T-helper 2 cell treated with Interferon-gamma antibody and Interleukin-4, amounts not matched to agents 5 μg/mL and 100 μg/mL, for 36 hours (primary cell): Measurements from ENCODE around the gene IDH2.
A peak's percentile ranks its signal among the peaks of the same experiment; 100 is the strongest.

ENCODE experiments used
- DNase-seq: peaks from one replicate; pipeline ENCODE4 v3.0.0; 2021; ENCODE audit warnings: low spot score
- H3K27ac Mint-ChIP-seq: one replicate; pipeline ENCODE4 v1.8.0; 2021; ENCODE audit warnings: mild to moderate bottlenecking, mixed read lengths
- H3K27me3 Mint-ChIP-seq: one replicate; pipeline ENCODE4 v1.8.0; 2021; ENCODE audit warnings: low read depth, mixed read lengths
- H3K36me3 Mint-ChIP-seq: one replicate; pipeline ENCODE4 v1.8.0; 2021; ENCODE audit warnings: low read depth, mixed read lengths
- H3K4me1 Mint-ChIP-seq: one replicate; pipeline ENCODE4 v1.8.0; 2021; ENCODE audit warnings: low read depth, mixed read lengths
- H3K4me3 Mint-ChIP-seq: one replicate; pipeline ENCODE4 v1.8.0; 2022; ENCODE audit warnings: mild to moderate bottlenecking, moderate library complexity, mixed read lengths
- H3K9me3 Mint-ChIP-seq: one replicate; pipeline ENCODE4 v1.8.0; 2021; ENCODE audit warnings: mixed read lengths

IDH2 gene

DNA sequence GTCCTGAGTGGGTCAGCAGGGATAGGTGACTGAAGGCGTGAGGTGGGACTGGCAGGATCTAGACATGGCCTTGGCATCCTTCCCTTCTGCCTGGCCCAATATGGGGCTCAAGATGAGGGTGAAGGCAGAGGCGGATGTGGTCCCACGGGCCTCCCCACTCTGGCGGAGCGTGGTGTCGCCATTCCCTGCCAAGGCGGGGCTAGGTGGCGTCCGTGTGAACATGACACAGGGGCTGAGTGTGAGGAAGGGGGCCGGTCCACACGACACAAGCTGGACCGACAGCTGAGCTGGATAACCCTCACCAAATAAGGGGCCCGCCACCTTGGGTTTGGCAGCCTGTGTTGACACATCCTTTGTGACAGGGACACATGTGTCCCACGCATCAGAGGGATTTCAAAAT, 58.1 kb downstream of the IDH2 start:
- H3K27ac Mint-ChIP-seq: no peak overlapping the region
- DNase-seq: no peak
- no peak overlapping the region for H3K4me3 Mint-ChIP-seq
- H3K36me3 Mint-ChIP-seq: no peaks in the 10 kb centered on the region
- no peaks in the 10 kb centered on the region for H3K9me3 Mint-ChIP-seq
- H3K4me1 Mint-ChIP-seq: peaks cover 9% of the 10 kb centered on the region
- no peaks in the 10 kb centered on the region for H3K27me3 Mint-ChIP-seq

DNA sequence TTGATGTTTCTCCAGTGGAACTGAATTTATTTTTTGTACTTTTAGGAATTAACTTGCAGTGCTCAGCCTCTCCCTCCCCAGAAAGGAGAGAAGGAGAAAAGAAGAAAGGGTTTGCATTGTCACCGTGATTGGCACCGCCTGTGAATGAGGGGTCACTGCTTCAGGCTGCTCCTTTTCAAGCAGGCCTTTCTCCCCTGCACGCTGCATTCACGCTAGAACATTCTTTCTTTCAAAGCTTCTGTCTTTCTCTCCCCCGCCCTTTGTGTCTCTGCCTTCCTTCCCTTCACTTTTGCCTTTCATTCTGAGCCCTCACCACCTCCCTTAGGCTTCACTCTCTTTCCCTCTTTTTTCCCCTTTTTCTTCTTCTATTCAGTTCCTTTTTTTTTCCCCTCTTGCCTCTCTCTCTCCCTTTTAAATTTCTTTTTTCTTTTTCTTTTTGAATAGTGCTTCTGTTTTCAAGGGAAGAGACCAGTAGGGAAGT, 58.7 kb downstream of the IDH2 start:
- Mint-ChIP-seq H3K27me3 (no peaks in the 10 kb centered on the region), H3K4me1 (peaks cover 10% of the 10 kb centered on the region), H3K9me3 (no peaks in the 10 kb centered on the region)

DNA sequence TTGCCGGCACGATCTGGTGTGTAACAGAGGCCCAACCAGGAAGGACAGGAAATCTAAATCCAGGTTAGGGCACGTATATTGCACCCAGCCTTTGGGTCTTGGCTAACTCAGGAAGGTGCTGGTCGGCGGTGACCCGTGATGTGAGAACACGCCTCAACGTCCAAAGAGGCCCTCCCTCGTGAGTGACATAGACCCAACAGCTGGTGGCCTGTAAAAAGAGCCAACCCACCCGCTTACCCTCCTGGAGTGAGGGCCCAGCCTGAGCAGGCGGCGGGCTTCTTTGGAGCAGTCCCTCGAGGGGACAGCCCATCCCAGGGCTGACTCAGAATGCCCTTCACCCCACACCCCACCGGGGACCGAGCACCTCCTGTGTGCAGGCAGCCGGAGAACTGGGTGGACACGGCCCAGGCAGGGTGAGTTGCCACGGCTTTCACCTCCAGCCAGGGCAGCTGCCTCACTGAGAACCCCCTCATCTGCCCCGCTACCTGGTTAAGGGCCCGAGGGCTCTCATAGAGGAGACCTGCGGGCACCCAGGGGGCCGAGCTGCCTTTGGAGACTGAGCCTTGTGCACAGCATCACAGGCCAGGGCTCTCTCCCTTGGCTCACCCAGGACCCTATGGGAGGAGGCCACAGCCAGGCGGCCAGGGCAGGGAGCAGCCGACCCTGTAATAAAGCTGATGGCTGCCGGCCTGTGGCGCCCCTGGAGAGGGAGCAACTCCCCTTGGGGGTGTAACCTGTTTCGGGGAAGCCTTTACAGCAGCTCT, 59.3 kb downstream of the IDH2 start:
- H3K4me1 Mint-ChIP-seq: peaks cover 16% of the 10 kb centered on the region
- H3K4me3 Mint-ChIP-seq: no peak overlapping the region
- no peaks in the 10 kb centered on the region for H3K36me3 Mint-ChIP-seq
- H3K27me3 Mint-ChIP-seq: no peaks in the 10 kb centered on the region
- H3K27ac Mint-ChIP-seq: peak overlapping the region; percentile 18
- no peaks in the 10 kb centered on the region for H3K9me3 Mint-ChIP-seq
- DNase-seq: no peak

More for the DNA sequence above, 58.7 kb downstream of the IDH2 start:
- Mint-ChIP-seq H3K27ac (peak overlapping the region; percentile 71), H3K36me3 (no peaks in the 10 kb centered on the region), H3K4me3 (no peak overlapping the region)
- no peak for DNase-seq

DNA sequence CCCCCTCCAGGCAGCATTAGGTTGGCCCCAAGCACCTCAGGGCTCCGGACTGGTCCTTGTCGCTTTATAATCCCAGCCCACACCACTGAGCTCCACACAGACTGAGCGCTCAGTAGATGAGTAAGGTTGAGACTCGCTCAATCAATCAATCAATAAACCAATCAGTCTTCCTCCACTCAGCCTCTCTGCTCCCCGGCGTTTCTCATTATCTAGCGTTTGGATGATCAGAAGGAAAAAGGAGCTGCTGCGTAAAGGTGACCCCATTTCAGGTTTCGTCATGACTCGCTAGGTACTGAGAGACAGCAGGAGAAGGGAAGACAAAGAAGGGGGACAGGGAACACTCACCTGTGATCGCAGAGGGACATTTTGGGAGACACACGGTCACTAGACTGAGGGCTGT, 59.9 kb downstream of the IDH2 start:
- H3K27ac Mint-ChIP-seq: peak overlapping the region; percentile 18
- H3K9me3 Mint-ChIP-seq: no peaks in the 10 kb centered on the region
- peaks cover 3% of the 10 kb centered on the region for H3K36me3 Mint-ChIP-seq
- no peaks in the 10 kb centered on the region for H3K27me3 Mint-ChIP-seq
- no peak overlapping the region for H3K4me3 Mint-ChIP-seq
- DNase-seq: no peak
- H3K4me1 Mint-ChIP-seq: peaks cover 21% of the 10 kb centered on the region

DNA sequence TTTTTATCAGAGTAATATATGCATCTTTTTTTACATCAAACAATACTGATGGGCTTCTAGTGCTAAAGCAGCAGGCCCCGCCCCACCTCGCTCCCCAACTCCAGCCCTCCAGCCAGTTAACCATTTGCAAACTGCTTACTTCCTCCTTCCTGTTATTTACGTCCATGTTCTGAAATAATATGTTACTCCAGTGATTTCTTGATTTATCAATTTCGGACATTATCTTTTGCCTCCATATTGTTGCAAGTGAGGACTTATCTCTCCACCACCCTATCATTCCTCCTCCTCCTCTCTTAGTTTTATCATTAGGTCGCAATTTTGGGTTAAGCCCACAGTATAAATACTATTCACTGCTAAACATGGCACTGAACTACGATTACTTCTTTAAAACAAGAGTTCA, 61.6 kb downstream of the IDH2 start:
- no peak overlapping the region for H3K4me3 Mint-ChIP-seq
- H3K4me1 Mint-ChIP-seq: peaks cover 33% of the 10 kb centered on the region
- H3K27ac Mint-ChIP-seq: peak overlapping the region; percentile 24
- DNase-seq: no peak
- peaks cover 3% of the 10 kb centered on the region for H3K36me3 Mint-ChIP-seq
- no peaks in the 10 kb centered on the region for H3K27me3 Mint-ChIP-seq
- H3K9me3 Mint-ChIP-seq: no peaks in the 10 kb centered on the region

DNA sequence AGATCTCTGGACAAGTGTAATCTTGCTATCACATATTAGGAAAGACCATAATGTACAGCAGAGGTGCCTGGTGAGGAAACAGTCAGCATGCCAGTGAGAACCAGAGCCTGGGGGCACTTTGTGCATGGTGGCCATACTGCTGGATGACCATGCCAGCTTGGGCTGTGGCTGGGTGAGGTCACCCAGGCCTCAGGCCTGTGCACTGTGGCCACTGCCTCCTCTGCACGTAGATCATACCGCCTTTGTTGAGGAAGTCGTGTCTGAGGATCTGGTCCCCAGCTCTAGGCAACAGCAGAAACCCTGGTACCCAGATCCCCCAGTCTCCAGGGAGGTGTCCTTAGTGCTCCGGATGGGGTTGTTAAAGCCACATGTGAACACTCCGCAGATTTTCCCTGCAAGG, 62.3 kb downstream of the IDH2 start:
- peaks cover 38% of the 10 kb centered on the region for H3K4me1 Mint-ChIP-seq
- no peaks in the 10 kb centered on the region for H3K9me3 Mint-ChIP-seq
- DNase-seq: no peak
- no peak overlapping the region for H3K4me3 Mint-ChIP-seq
- no peak overlapping the region for H3K27ac Mint-ChIP-seq
- H3K27me3 Mint-ChIP-seq: no peaks in the 10 kb centered on the region
- peaks cover 3% of the 10 kb centered on the region for H3K36me3 Mint-ChIP-seq

DNA sequence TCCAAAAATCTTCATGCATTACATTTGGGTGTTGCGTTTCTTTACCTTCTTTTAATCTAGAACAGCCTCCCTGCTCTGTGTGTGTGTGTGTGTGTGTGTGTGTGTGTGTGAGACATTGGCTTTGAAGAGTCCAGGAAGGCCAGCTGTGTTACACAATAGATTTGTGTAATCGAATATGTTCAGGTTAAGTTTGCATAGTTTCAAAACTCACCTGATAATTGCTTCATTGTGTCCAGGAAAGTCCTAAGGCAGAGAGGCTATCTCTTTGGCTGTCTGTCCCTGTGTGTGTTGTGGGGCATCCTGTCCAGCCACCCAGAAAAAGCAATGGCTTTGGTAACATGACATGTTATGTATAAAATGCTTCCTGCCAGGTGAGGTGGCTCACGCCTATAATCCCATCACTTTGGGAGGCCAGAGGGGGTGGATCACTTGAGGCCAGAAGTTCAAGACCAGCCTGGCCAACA, 63.6 kb downstream of the IDH2 start:
- H3K27me3 Mint-ChIP-seq: no peaks in the 10 kb centered on the region
- peaks cover 5% of the 10 kb centered on the region for H3K36me3 Mint-ChIP-seq

DNA sequence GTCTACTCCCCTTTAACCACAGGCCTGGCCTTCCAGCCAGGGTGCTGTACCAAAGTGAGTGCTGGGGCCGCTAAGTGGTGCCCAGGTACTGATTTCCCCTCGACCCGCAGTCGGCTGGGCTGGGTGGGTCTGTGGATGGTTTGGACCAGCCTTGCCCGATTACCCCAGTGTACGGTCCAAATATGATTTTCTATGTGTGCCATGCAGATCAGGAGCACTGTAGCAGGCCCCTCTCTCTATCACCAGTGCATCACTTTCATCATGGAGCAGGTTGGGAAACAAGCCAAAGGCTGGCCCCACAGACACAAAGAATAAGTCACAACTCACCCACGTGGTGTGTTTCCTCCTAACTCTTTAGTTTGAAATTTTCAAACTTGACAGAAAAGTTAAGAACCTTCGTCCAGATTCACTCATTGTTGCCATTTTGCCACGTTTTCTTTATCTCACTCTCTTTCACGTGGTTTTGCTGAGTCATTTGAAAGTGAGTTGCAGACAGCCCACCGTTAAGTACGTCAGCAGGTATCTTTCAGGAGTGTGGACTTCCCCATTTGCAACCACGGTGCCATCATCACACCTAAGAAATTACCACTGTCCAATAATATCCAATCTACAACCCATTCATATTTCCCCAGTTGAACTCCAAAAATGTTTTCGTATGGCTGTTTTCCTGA, 64.2 kb downstream of the IDH2 start:
- H3K4me3 Mint-ChIP-seq: peak overlapping the region; percentile 0
- no peaks in the 10 kb centered on the region for H3K27me3 Mint-ChIP-seq
- DNase-seq: peak; percentile 79
- peaks cover 5% of the 10 kb centered on the region for H3K36me3 Mint-ChIP-seq
- no peaks in the 10 kb centered on the region for H3K9me3 Mint-ChIP-seq
- peaks cover 54% of the 10 kb centered on the region for H3K4me1 Mint-ChIP-seq
- peak overlapping the region; percentile 46 for H3K27ac Mint-ChIP-seq

More for the DNA sequence above, 63.6 kb downstream of the IDH2 start:
- DNase-seq: no peak
- Mint-ChIP-seq H3K27ac (peak overlapping the region; percentile 46), H3K4me1 (peaks cover 49% of the 10 kb centered on the region), H3K4me3 (peak overlapping the region; percentile 0), H3K9me3 (no peaks in the 10 kb centered on the region)

DNA sequence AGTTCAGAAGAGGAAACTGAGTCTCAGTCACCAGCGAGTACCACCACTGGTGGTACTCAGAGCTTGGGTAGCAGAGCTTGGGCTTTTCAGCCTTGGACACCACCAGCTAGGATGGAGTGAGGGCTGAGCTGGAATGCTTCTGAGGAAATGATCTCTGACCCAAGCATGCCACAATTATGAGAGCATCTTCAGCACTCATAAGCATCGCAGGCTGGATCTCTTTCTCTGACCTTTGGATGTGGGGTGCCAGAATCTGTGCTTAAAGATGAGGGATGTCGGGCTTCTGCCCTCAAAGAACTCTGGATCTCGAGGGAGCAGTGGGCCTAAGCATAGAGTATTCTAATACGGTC, 64.8 kb downstream of the IDH2 start:
- H3K9me3 Mint-ChIP-seq: no peaks in the 10 kb centered on the region
- H3K27ac Mint-ChIP-seq: peak overlapping the region; percentile 9
- H3K4me1 Mint-ChIP-seq: peaks cover 57% of the 10 kb centered on the region
- no peak overlapping the region for H3K4me3 Mint-ChIP-seq
- peaks cover 5% of the 10 kb centered on the region for H3K36me3 Mint-ChIP-seq
- no peak for DNase-seq
- H3K27me3 Mint-ChIP-seq: no peaks in the 10 kb centered on the region

DNA sequence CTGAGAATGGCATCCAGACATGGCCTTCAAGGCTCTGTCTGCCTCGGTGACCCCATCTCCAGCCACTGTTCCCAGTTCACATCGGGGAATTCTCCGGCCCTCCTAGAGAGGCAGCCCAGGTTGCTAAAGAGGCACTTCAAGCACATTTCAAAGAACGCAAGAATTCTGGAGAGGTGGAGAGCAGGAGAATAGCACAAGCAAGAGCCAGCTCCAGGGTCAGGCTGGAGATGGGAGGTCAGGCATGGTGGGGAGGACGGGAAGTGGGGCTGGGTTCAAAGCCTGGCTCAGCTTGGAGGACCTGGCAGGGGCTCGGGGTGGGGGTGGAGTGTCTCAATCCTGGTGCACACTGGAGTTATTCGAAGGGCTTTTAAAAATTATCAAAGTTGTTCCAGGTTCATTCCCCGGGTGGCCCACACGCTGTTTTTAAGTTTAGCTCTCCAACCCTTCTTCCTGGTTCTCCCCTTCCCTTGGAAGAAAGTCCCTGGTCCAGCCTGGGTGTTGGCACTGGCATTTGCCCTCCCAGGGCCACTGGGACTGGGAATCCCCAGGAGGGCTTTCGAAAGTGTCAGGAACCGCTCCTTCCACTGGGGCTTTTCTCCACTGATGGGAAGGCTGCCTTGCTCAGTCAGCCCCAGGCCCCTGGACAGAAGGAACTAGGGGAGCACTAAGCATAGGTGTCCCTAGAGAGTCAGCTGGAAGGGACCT, 65.3 kb downstream of the IDH2 start:
- no peaks in the 10 kb centered on the region for H3K27me3 Mint-ChIP-seq
- no peak overlapping the region for H3K4me3 Mint-ChIP-seq
- DNase-seq: no peak
- peaks cover 61% of the 10 kb centered on the region for H3K4me1 Mint-ChIP-seq
- H3K36me3 Mint-ChIP-seq: peaks cover 5% of the 10 kb centered on the region
- H3K27ac Mint-ChIP-seq: peak overlapping the region; percentile 41
- no peaks in the 10 kb centered on the region for H3K9me3 Mint-ChIP-seq

DNA sequence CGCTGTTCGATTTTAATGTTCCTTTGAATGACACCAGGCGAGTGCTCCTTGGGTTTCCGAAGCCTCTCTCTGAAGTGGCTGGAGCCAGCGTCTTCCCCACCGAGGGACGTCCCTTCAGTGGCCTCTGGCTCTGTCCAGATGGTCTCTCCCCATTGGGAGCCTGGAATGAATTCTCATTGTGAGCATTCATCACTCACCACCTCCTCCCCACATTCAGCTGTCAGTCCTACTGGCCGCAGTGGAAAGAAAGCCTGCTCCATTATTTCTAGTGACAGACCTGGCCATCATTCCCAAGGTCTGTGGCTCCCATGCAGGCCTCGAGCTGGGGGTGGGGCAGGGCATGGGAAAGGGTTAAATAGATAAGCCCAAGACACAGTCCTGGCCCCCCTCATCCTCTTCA, 65.9 kb downstream of the IDH2 start:
- DNase-seq: no peak
- H3K9me3 Mint-ChIP-seq: no peaks in the 10 kb centered on the region
- H3K4me3 Mint-ChIP-seq: no peak overlapping the region
- H3K27ac Mint-ChIP-seq: peak overlapping the region; percentile 82
- no peaks in the 10 kb centered on the region for H3K27me3 Mint-ChIP-seq
- H3K4me1 Mint-ChIP-seq: peaks cover 65% of the 10 kb centered on the region
- peaks cover 5% of the 10 kb centered on the region for H3K36me3 Mint-ChIP-seq

DNA sequence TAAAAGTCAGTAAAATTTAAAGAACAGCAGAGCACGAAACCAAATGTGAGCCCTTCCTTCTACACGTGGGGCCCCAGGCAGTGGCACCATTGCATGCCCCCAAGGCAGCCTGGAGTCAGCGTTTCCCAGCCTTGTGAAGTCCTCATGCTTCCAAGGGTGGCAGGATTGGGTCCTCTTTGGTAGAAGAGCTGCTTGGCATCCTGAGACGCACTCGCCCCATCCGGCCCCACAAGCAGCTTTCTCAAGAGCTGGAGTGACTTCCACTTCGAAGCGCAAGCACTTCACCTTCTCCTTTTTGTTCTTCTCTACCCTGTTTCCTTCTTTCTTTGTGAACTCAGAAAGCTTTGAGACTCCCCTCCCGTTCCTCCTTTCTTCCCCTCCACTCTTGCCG, 66.4 kb downstream of the IDH2 start:
- Mint-ChIP-seq H3K4me1 (peaks cover 66% of the 10 kb centered on the region), H3K36me3 (peaks cover 5% of the 10 kb centered on the region), H3K9me3 (no peaks in the 10 kb centered on the region), H3K27ac (peak overlapping the region; percentile 82), H3K27me3 (no peaks in the 10 kb centered on the region), H3K4me3 (peak overlapping the region; percentile 34)
- DNase-seq: no peak

DNA sequence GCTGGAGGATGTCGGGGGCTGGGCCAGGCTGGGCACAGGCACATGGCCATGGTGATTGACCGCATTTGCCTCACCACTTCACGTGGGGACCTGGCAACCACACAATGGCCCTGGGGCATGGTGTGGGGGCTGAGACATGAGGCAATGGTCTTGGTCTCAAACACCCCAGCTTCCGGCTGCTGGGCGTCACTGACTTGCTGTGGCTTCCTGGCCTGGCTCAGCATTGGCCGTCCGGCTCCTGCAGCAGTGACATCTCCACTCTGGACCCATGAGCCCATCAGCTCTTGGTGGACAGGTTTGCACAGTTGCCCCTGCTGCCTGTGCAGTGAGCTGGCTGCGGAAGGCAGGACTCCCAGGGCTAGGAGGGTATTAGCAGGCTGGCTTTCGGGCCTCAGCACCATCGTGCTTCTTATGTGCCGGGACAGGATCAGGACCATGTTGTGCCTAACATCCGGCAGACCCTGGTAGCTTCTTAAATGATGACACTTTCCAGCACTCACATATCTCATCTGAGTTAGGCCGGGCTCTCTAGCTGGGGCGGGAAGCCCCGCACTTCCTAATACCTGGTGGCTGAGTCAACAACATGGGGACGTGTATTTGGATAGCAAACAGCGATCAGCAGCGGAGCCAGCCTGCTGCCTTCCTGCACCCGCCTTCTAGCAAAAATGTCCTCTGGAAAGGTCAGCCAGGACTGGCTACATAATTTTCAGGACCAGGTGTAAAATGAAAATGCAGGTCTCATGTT, 67.0 kb downstream of the IDH2 start:
- H3K27me3 Mint-ChIP-seq: no peaks in the 10 kb centered on the region
- no peaks in the 10 kb centered on the region for H3K9me3 Mint-ChIP-seq
- peak overlapping the region; percentile 93 for H3K27ac Mint-ChIP-seq
- peaks cover 64% of the 10 kb centered on the region for H3K4me1 Mint-ChIP-seq
- H3K36me3 Mint-ChIP-seq: peaks cover 5% of the 10 kb centered on the region
- DNase-seq: no peak
- peak overlapping the region; percentile 34 for H3K4me3 Mint-ChIP-seq
